Breast epithelium (tissue), 4 donors: ENCODE results near the gene ARHGAP25. TPM values are rescaled to one million over a fixed set of nuclear protein-coding genes. Genes with fewer than 3 reads are reported as not detected.

Experiments
- DNase-seq, 2 donors: peaks; one replicate each; pipeline ENCODE4 v3.0.0-alpha.2; 2019; ENCODE audit warnings: low spot score in 2 of 2
- H3K27ac ChIP-seq, 2 donors: fragments of 200-600 bp; sonication (generic) in 1 of 2; one replicate each; pipeline ENCODE4 v1.5.1; 2016 to 2019; ENCODE audit warnings: mild to moderate bottlenecking in 1 of 2
- H3K27me3 ChIP-seq, 2 donors: fragments of 200-600 bp; sonication (generic) in 1 of 2; one replicate each; pipeline versions ENCODE4 v1.5.1 to v1.6.0; 2017 to 2019; ENCODE audit warnings: control low read depth in 1 of 2, mild to moderate bottlenecking in 1 of 2
- H3K36me3 ChIP-seq: fragments of 200-600 bp; one replicate; pipeline ENCODE4 v1.5.1; 2019
- H3K4me1 ChIP-seq, 2 donors: fragments of 200-600 bp; sonication (generic); one replicate each; pipeline ENCODE4 v1.5.1; 2016 to 2019; ENCODE audit warnings: control low read depth in 1 of 2
- H3K4me3 ChIP-seq, 3 donors: fragments of 200-600 bp; sonication (generic); 1 replicate in 2 of 3; 2 replicates in 1 of 3; pipeline ENCODE4 v1.5.1; 2016 to 2019; ENCODE audit warnings: mild to moderate bottlenecking in 3 of 3, moderate library complexity in 2 of 3
- H3K9me3 ChIP-seq, 2 donors: fragments of 200-600 bp; sonication (generic) in 1 of 2; one replicate each; pipeline ENCODE4 v1.5.1; 2016 to 2019; ENCODE audit warnings: control low read depth in 1 of 2
- CTCF ChIP-seq, 3 donors: fragments of 450-650 bp; IDR thresholded peaks; one replicate each; pipeline ENCODE4 v1.5.1; 2016 to 2017; ENCODE audit warnings: antibody characterized with exemption in 3 of 3, mild to moderate bottlenecking in 3 of 3, moderate library complexity in 3 of 3
- POLR2A ChIP-seq: fragments of 450-650 bp; IDR thresholded peaks from one replicate; pipeline ENCODE4 v1.6.1; 2016; ENCODE audit warnings: antibody characterized with exemption, mild to moderate bottlenecking, moderate library complexity
- POLR2AphosphoS5 ChIP-seq, 3 donors: sonication (generic); formaldehyde crosslinking; IDR thresholded peaks; one replicate each; pipeline ENCODE4 v1.6.1; 2017; ENCODE audit warnings: antibody characterized with exemption in 3 of 3
- intact Hi-C: fragments of 100-400 bp; cut with DNase I; formaldehyde crosslinking; loops from one replicate; pipeline ENCODE4 v1.15.1; 2023; ENCODE audit warnings: low total_unique reads
- total RNA-seq, 3 donors: library from RNA; depleted of rRNA; stranded (reverse); fragments of >200 nt; gene quantifications; one replicate each; pipeline ENCODE4 v1.1.0, GENCODE V29; 2016

The ARHGAP25 gene
- total RNA-seq, result 10 to 100 TPM in 1 of 3 donors, 1 to 10 TPM in 2; 7.8 to 10.8 (median 9.5) TPM

- peak within 1 kb of the TSS; percentile 19 to 35 (median 20) for H3K4me3 ChIP-seq
Observed at GRCh38 chr2:68734688-68735525, at the start of gene ARHGAP25. Gene ARHGAP25, plus strand, starts transcription at chr2:68734811. Its CDS starts 389 bp downstream, at chr2:68735200.

GRCh38 chr2:68686178-68686577, 48.4 kb upstream of the ARHGAP25 start:
- TF ChIP-seq POLR2AphosphoS5 (IDR thresholded peaks at IDR 0.05) (no peak), POLR2A (no peak), CTCF (IDR thresholded peaks at IDR 0.05) (no peak)
- Histone ChIP-seq H3K4me1 (no peaks in the 10 kb centered on the region), H3K4me3 (no peak overlapping the region), H3K9me3 (no peaks in the 10 kb centered on the region), H3K36me3 (no peaks in the 10 kb centered on the region), H3K27me3 (no peaks in the 10 kb centered on the region), H3K27ac (no peak overlapping the region)
- intact Hi-C loops, result no loop called here
- DNase-seq, result no peak

More at GRCh38 chr2:68734688-68735525, at the start of gene ARHGAP25:
- H3K27me3 ChIP-seq, result no peaks in the 10 kb centered on the region
- no peak for DNase-seq
- no peaks in the 10 kb centered on the region for H3K9me3 ChIP-seq
- intact Hi-C loops, result no loop called here
- TF ChIP-seq POLR2AphosphoS5 (IDR thresholded peaks at IDR 0.05) (no peak), POLR2A (no peak), CTCF (IDR thresholded peaks at IDR 0.05) (no peak)
- no peaks in the 10 kb centered on the region for H3K4me1 ChIP-seq
- H3K36me3 ChIP-seq, result no peaks in the 10 kb centered on the region
- H3K27ac ChIP-seq, result peak within 1 kb of the TSS; percentile 33 to 39

GRCh38 chr2:68687018-68687417, 47.6 kb upstream of the ARHGAP25 start:
- DNase-seq, result no peak
- H3K27ac ChIP-seq, result no peak overlapping the region
- intact Hi-C loops, result no loop called here
- no peaks in the 10 kb centered on the region for H3K4me1 ChIP-seq
- H3K36me3 ChIP-seq, result no peaks in the 10 kb centered on the region
- TF ChIP-seq POLR2A, result no peak
- TF ChIP-seq CTCF (IDR thresholded peaks at IDR 0.05), result no peak
- no peak for TF ChIP-seq POLR2AphosphoS5 (IDR thresholded peaks at IDR 0.05)
- no peaks in the 10 kb centered on the region for H3K9me3 ChIP-seq
- no peaks in the 10 kb centered on the region for H3K27me3 ChIP-seq
- H3K4me3 ChIP-seq, result no peak overlapping the region

- Histone ChIP-seq H3K9me3 (no peaks in the 10 kb centered on the region), H3K4me1 (no peaks in the 10 kb centered on the region), H3K27ac (no peak overlapping the region), H3K36me3 (no peaks in the 10 kb centered on the region), H3K4me3 (no peak overlapping the region), H3K27me3 (no peaks in the 10 kb centered on the region)
- TF ChIP-seq POLR2A (no peak), CTCF (IDR thresholded peaks at IDR 0.05) (no peak), POLR2AphosphoS5 (IDR thresholded peaks at IDR 0.05) (no peak)
- intact Hi-C loops, result no loop called here
- no peak for DNase-seq
Observed at GRCh38 chr2:68689553-68690537, 44.8 kb upstream of the ARHGAP25 start.
